HG03108 (cell line): Measurements from ENCODE around the gene ARHGAP9.
"Not testable (repeated sequence)": the region's sequence is repeated elsewhere in the genome, so short reads cannot be mapped to it uniquely, and the experiment has no call there.

Source experiments
- ATAC-seq: cut with Tn5 transposase; IDR thresholded peaks from one replicate; pipeline ENCODE4 v1.9.1; 2021; ENCODE audit warnings: moderate library complexity; ENCODE audit not compliant: unreplicated experiment

The ARHGAP9 gene

GRCh38 chr12:57517718-57518117 lies 38.1 kb upstream of the ARHGAP9 start:
- not testable (repeated sequence) for ATAC-seq

DNA sequence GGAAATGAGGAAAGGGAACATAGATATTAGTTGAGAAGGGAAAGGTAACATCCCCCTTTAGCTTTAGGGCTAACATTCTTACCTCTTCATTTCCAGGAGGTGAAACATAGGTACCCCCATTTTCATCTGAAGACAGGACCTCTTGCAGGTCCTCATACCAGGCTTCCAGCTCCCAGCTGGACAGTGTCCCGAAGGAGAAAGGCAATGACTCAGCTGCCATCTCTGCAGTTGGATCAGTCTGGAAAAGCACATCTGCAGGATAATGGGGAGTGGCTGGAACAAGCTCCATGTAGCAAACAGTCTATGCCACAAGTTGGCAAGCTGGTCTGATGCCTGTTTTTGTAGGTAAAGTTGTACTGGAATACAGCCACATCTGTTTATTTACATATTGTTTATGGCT lies 37.5 kb upstream of the ARHGAP9 start:
- no peak for ATAC-seq

DNA sequence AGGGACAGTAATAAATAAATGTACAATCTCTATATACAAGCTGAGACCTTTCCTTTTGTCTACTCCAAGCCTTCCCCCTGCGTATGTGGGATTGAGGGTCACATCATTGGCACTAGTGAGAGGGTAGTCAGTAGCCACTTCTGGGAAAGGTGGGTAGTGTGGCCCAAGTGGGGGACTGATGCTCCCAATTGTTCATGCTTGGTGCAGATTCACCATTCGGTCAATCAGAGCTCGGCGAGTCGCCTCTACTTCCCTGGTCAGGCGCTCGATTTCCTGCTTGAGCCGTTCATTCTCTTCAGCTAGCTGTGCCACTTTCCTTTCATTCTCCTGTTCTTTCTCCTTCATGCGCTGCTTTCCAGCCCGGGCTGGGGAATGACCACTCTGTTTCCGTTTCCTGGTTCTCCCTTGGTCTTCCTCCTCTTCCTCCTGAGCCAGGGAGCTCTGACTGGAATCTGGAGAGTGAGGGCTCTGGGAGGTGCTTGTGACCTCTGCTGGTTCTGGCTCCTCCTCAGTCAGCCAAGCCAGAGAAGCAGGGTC lies 37.0 kb upstream of the ARHGAP9 start:
- ATAC-seq = no peak

GRCh38 chr12:57515934-57516541 lies 36.4 kb upstream of the ARHGAP9 start:
- ATAC-seq = no peak

DNA sequence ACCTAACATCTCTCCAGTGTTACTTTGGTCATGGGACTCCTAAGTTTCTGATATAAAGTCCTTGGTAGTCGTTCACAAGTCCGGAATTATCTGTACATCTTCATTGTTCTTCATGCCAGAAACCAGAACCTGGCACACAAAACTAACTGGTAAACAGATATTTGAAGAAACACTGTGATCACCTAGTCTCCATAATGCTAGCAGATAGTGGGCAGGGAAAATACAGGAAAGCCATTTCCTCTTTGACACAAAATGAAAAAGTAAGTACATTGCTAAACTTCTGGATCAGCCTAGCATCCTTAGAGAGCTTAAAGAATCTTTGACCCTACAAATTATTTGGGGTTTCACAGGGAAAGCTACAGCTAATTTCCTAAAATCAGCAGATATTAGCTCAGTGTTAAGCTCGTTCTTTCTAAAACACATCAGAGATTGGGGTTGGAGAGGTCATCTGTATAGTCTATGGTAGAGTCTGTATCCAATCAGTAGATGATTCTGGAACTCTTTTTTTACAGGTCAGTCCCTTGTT lies 35.8 kb upstream of the ARHGAP9 start:
- no peak for ATAC-seq

DNA sequence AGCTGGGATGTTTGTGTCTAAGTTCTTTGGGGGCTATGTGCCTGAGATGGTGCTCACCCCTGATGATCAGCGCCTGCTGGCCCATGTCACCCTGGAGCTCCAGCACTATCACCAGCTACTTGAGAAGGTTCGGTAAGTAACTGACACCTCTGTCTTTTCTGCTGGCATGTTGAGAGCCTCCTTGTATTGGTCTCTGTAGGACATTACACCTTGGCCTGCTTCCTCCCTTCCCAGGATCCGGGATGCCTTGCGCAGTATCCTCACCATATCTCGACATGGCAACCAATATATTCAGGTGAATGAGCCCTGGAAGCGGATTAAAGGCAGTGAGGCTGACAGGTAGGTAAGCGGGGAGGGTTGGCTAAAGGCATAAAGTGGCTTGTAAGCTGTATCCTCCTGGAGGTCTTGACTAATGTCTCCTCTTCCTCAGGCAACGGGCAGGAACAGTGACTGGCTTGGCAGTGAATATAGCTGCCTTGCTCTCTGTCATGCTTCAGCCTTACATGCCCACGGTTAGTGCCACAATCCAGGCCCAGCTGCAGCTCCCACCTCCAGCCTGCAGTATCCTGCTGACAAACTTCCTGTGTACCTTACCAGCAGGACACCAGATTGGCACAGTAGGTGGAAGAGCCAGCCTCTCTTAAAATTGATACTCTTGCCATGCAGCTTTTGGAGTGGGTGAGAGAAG lies 35.2 kb upstream of the ARHGAP9 start:
- no peak for ATAC-seq

- not testable (repeated sequence) for ATAC-seq
Observed at GRCh38 chr12:57514246-57514645, 34.6 kb upstream of the ARHGAP9 start.

DNA sequence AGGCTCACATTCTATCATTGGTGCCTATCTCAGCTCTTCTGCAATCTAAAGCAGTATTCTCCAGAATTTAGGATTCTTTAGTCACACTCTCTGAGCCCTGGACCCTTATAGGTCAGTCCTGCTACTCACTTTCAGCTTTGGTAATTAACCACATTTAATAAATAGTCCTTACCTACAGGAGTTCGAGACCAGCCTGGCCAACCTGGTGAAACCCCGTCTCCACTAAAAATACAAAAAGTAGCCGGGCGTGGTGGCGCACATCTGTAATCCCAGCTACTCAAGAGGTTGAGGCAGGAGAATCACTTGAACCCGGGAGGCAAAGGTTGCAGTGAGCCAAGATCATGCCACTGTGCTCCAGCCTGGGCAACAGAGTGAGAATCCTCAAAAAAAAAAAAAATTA lies 34.0 kb upstream of the ARHGAP9 start:
- ATAC-seq = not testable (repeated sequence)

GRCh38 chr12:57513266-57513665 lies 33.6 kb upstream of the ARHGAP9 start:
- no peak for ATAC-seq

GRCh38 chr12:57512665-57513064 lies 33.0 kb upstream of the ARHGAP9 start:
- no peak for ATAC-seq

GRCh38 chr12:57511588-57512325 lies 32.1 kb upstream of the ARHGAP9 start:
- ATAC-seq = no peak

DNA sequence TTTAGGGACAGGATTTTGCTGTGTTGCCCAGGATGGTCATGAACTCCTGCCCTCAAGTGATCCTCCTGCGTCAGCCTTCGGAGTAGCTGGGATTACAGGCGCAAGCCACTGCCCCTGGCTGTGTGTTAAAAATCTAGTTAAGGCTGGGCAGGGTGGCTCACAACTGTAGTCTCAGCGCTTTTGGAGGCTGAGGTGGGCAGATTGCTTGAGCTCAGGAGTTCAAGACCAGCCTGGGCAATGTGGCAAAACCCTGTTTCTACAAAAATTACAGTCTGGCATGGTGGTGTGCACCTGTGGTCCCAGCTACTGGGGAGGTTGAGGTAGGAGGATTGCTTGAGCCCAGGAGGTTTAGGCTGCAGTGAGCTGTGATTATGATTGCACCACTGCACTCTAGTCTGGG lies 31.5 kb upstream of the ARHGAP9 start:
- no peak for ATAC-seq

DNA sequence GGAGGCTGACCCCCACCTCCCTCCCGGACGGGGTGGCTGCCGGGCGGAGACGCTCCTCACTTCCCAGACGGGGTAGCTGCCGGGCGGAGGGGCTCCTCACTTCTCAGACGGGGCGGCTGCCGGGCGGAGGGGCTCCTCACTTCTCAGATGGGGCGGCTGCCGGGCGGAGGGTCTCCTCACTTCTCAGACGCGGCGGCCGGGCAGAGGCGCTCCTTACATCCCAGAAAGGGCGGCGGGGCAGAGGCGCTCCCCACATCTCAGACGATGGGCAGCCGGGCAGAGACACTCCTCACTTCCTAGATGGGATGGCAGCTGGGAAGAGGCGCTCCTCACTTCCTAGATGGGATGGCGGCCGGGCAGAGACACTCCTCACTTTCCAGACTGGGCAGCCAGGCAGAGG lies 28.1 kb upstream of the ARHGAP9 start:
- not testable (repeated sequence) for ATAC-seq

- not testable (repeated sequence) for ATAC-seq
Observed at GRCh38 chr12:57506541-57506940, 26.9 kb upstream of the ARHGAP9 start.

- ATAC-seq = not testable (repeated sequence)
Observed at GRCh38 chr12:57502311-57502969, 22.8 kb upstream of the ARHGAP9 start.

- ATAC-seq = no peak
Observed at GRCh38 chr12:57500213-57500612, 20.5 kb upstream of the ARHGAP9 start.

DNA sequence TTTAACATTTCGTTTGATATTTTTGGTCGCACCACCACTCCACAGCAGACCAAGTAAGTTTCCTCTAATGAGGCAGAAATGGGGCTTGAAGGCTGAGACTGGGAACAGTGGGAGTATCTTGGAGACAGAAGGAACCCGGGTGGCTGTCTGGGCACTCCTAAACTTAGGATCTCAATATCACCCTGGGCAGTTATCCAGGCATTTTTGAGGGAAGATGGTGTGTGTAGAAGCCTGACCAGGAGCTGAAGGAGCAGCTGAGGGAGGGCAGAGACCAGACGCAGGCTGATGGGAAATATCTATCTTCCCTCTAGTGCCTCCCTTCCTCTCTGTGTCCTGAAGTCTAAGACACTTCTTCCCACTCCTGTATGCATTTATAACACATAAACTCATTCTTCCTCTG lies 18.9 kb upstream of the ARHGAP9 start:
- no peak for ATAC-seq

DNA sequence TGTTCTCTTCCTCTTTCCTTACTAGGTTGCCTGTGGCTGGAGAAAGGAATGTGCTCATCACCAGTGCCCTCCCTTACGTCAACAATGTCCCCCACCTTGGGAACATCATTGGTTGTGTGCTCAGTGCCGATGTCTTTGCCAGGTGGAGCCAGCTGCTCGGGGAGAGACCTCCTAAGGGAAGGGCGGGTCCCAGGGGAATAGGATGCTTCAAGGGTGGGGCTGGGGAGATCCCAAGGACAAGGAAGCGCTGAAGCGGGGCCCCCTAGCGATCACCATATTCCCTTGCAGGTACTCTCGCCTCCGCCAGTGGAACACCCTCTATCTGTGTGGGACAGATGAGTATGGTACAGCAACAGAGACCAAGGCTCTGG lies 18.5 kb upstream of the ARHGAP9 start:
- no peak for ATAC-seq

GRCh38 chr12:57497223-57498131 lies 17.8 kb upstream of the ARHGAP9 start:
- no peak for ATAC-seq

DNA sequence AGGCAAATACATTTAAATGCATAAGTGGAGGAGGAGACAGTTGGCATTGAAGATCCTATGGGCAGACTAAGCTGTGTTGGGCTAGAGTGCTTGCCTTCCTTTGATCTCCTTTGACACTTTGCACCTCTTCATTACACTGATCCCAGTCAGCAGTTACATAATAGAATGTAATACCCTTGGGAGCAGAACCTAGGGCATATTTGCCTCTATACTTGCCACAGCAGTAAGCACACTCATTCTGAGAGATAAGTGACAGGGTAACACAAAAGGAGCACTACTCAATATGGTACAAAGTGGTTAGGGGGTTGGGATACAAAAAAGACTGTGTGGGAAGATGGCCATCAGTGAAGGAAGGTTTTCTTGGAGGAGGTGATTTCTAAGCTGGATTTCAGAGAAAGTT lies 17.2 kb upstream of the ARHGAP9 start:
- no peak for ATAC-seq
